Gastrocnemius medialis (tissue), 4 donors: ENCODE measurements around the gene GGPS1. TPM values are rescaled to one million over a fixed set of nuclear protein-coding genes. Genes with fewer than 3 reads are reported as not detected.

Source experiments
- ATAC-seq, 2 donors: fragments of 150-250 bp; one replicate each; pipeline ENCODE4 v1.9.1; 2016
- DNase-seq, 2 donors: peaks; one replicate each; pipeline ENCODE4 v3.0.0-alpha.2; 2019
- H3K27ac ChIP-seq, 4 donors: fragments of 200-600 bp; sonication (generic); 1 replicate in 1 of 4; 2 replicates in 3 of 4; pipeline ENCODE4 v1.5.1; 2016 to 2018; ENCODE audit warnings: mild to moderate bottlenecking in 2 of 4, moderate library complexity in 1 of 4
- H3K27me3 ChIP-seq, 3 donors: fragments of 200-600 bp; sonication (generic) in 2 of 3; 1 replicate in 1 of 3; 2 replicates in 2 of 3; pipeline versions ENCODE4 v1.5.1 to v1.6.0; 2016 to 2019; ENCODE audit warnings: mild to moderate bottlenecking in 1 of 3, moderate library complexity in 1 of 3
- H3K36me3 ChIP-seq, 2 donors: fragments of 200-600 bp; sonication (generic) in 1 of 2; one replicate each; pipeline ENCODE4 v1.5.1; 2017 to 2018
- H3K4me1 ChIP-seq, 2 donors: fragments of 200-600 bp; sonication (generic) in 1 of 2; one replicate each; pipeline ENCODE4 v1.5.1; 2016 to 2017; ENCODE audit warnings: mild to moderate bottlenecking in 2 of 2
- H3K4me3 ChIP-seq, 4 donors: fragments of 200-600 bp; sonication (generic) in 3 of 4; 1 replicate in 1 of 4; 2 replicates in 3 of 4; pipeline ENCODE4 v1.5.1; 2016 to 2019; ENCODE audit warnings: mild to moderate bottlenecking in 2 of 4
- H3K9me3 ChIP-seq, 3 donors: fragments of 200-600 bp; sonication (generic) in 2 of 3; 1 replicate in 1 of 3; 2 replicates in 2 of 3; pipeline ENCODE4 v1.5.1; 2016 to 2019
- POLR2A ChIP-seq, 2 donors: fragments of 450-650 bp; IDR thresholded peaks; one replicate each; pipeline ENCODE4 v1.6.1; 2017; ENCODE audit warnings: antibody characterized with exemption in 2 of 2, mild to moderate bottlenecking in 2 of 2, moderate library complexity in 2 of 2
- in situ Hi-C, 4 donors: fragments of 200-750 bp; cut with MboI; loops; one replicate each; pipeline versions ENCODE4 v1.15.0 to v1.8.0; 2017; ENCODE audit warnings: low sequenced_read_pairs in 4 of 4
- intact Hi-C: fragments of 100-400 bp; cut with DNase I; formaldehyde crosslinking; loops from one replicate; pipeline ENCODE4 v1.15.1; 2023; ENCODE audit warnings: low total_unique reads
- total RNA-seq, 4 donors: library from RNA; depleted of rRNA; stranded (reverse); fragments of >200 nt; gene quantifications; one replicate each; pipeline versions ENCODE4 v1.1.0 to v1.2.3, GENCODE V29; 2016
- TF ChIP-seq, protein P1 (sequence below), 5 experiments: fragments of 450-650 bp in 3 of 5; fragments of 200-600 bp in 2 of 5; sonication (generic) in 2 of 5; IDR thresholded peaks in 4 of 5; conservative IDR thresholded peaks in 1 of 5; 1 replicate in 4 of 5; 2 replicates in 1 of 5; pipeline ENCODE4 v1.5.1; 2016 to 2019; ENCODE audit warnings: antibody characterized with exemption in 5 of 5, mild to moderate bottlenecking in 3 of 5, moderate library complexity in 3 of 5

Gene GGPS1
- total RNA-seq, 4 donors from 2014 or later: 14.5 to 21.9 (median 17.7) TPM

DNA sequence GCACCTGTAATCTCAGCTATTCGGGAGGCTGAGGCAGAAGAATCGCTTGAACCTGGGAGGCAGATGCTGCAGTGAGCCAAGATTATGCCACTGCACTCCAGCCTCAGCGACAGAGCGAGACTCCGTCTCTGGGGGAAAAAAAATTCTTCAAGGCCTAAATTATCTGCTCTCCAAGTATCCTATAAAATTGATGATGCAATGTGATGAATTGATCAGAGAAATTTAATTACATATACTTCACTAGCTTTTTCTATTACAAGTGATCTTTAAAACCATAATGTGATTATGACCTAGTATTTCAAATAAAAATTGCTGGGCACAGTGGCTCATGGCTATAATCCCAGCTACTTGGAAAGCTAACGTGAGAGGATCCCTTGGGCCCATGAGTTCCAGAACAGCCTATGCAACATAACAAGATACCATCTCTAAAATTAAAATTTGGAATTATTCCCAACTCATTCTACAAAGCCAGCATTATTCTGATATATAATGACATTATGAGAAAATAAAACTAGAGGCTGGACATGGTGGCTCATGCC lies 44.1 kb upstream of the GGPS1 start:
- Histone ChIP-seq H3K4me1 (peaks cover 26 to 31% of the 10 kb centered on the region in 2 donors), H3K36me3 (no peaks in the 10 kb centered on the region), H3K27ac (no peak overlapping the region), H3K9me3 (no peaks in the 10 kb centered on the region), H3K4me3 (no peak overlapping the region), H3K27me3 (no peaks in the 10 kb centered on the region)
- TF ChIP-seq, protein P1, sequence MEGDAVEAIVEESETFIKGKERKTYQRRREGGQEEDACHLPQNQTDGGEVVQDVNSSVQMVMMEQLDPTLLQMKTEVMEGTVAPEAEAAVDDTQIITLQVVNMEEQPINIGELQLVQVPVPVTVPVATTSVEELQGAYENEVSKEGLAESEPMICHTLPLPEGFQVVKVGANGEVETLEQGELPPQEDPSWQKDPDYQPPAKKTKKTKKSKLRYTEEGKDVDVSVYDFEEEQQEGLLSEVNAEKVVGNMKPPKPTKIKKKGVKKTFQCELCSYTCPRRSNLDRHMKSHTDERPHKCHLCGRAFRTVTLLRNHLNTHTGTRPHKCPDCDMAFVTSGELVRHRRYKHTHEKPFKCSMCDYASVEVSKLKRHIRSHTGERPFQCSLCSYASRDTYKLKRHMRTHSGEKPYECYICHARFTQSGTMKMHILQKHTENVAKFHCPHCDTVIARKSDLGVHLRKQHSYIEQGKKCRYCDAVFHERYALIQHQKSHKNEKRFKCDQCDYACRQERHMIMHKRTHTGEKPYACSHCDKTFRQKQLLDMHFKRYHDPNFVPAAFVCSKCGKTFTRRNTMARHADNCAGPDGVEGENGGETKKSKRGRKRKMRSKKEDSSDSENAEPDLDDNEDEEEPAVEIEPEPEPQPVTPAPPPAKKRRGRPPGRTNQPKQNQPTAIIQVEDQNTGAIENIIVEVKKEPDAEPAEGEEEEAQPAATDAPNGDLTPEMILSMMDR (IDR thresholded peaks at IDR 0.05 in 4 of 5, conservative IDR thresholded peaks at IDR 0.05 in 1 of 5): no peak
- no peak for TF ChIP-seq POLR2A (IDR thresholded peaks at IDR 0.05)
- intact Hi-C loops: no loop called here
- ATAC-seq (no peak), DNase-seq (no peak)
- in situ Hi-C loops: no loop called here

DNA sequence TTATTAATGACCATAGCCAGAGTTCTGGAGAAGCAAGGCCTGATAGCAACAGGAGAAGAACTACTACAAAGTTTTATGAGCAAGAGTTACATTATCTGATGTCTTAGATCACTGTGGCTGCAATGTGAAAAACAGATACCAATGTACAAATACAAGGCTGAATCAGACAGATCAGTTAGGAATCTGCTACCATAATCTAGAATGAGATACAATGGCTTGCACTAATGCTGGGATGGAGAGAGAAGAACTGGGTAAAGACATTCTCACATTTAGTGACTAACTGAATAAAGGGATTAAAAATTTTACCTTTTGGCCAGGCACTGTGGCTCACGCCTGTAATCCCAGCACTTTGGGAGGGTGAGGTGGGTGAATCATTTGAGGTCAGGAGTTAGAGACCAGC lies 41.7 kb upstream of the GGPS1 start:
- DNase-seq (no peak), ATAC-seq (no peak)
- no peak overlapping the region for H3K27ac ChIP-seq
- H3K4me3 ChIP-seq: no peak overlapping the region
- H3K27me3 ChIP-seq: no peaks in the 10 kb centered on the region
- in situ Hi-C loops: no loop called here
- no peaks in the 10 kb centered on the region for H3K9me3 ChIP-seq
- TF ChIP-seq, protein P1 (IDR thresholded peaks at IDR 0.05 in 4 of 5, conservative IDR thresholded peaks at IDR 0.05 in 1 of 5): no peak
- TF ChIP-seq POLR2A (IDR thresholded peaks at IDR 0.05): no peak
- H3K4me1 ChIP-seq: peaks cover 36 to 48% of the 10 kb centered on the region in 2 donors
- H3K36me3 ChIP-seq: no peaks in the 10 kb centered on the region
- intact Hi-C loops: no loop called here

DNA sequence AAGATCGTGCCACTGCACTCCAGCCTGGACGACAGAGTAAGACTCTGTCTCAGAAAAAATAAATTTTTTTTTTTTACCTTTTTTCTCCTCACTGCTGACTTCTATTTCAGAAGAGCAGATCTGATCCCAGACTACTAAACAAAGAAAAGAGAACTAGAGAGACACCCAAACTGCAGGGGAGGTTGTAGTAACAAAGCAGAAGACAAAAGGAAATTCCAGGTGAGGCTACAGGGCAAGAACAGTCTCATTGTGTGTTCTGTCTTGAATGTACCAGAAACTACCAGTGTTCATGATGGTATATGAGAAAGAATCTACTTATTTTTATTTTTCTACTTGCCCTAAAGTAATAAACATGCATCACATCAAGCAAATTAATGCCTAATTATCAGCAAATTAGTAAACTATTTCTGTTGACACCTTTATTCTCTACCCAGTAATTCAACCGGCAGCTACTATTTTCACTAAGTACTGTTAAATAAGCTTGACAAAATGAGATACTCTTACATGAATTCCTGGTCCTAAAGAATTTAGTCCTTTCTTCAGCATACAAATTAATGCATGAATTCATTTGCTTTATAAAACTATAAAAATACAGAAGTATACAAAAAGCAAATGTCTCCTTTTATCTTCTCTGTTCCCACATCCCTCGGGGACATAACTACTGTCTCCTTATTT lies 41.0 kb upstream of the GGPS1 start:
- ATAC-seq (no peak), DNase-seq (no peak)
- Histone ChIP-seq H3K27me3 (no peaks in the 10 kb centered on the region), H3K4me3 (no peak overlapping the region), H3K27ac (no peak overlapping the region), H3K9me3 (no peaks in the 10 kb centered on the region), H3K36me3 (no peaks in the 10 kb centered on the region), H3K4me1 (peaks cover 36 to 55% of the 10 kb centered on the region in 2 donors)
- TF ChIP-seq, protein P1 (IDR thresholded peaks at IDR 0.05 in 4 of 5, conservative IDR thresholded peaks at IDR 0.05 in 1 of 5): no peak
- intact Hi-C loops (no loop called here), in situ Hi-C loops (no loop called here)

DNA sequence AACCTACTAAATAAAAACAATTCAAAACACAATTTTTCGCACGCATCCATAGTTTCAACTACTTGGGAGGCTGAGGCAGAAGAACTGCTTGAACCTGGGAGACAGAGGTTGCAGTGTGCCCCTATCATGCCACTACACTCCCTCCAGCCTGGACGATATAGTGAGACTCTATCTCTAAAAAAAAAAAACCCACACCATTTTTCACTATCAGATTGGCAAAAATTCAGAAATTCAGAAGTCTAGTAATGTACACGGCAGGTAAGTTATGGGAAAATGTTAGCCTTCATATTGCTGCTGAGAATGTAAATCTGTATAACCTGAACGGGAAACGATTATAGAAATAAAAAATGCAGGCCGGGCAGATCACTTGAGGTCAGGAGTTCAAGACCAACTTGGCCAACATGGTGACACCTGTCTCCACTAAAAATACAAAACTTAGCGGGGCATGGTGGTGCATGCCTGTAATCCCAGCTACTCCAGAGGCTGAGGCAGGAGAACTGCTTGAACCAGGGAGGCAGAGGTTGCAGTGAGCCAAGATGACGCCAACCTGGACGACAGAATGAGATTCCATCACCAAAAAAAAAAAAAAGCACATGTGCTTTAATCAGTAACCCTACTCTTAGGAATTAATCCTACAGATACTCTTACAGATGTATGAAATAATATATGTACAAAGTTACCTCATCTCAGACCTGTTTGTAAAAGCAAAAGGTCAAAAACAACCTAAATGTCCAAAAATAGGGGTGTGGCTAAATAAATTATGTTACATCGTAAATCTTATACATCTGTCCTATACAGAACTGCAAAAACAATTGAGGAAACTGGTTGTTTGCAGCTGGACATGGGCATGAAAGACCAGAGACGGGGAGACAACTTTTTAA lies 38.3 kb upstream of the GGPS1 start:
- intact Hi-C loops (no loop called here), in situ Hi-C loops (no loop called here)
- no peaks in the 10 kb centered on the region for H3K27me3 ChIP-seq
- no peak overlapping the region for H3K4me3 ChIP-seq
- DNase-seq (no peak), ATAC-seq (no peak)
- H3K36me3 ChIP-seq: no peaks in the 10 kb centered on the region
- peaks cover 49 to 65% of the 10 kb centered on the region in 2 donors for H3K4me1 ChIP-seq
- peak overlapping the region in 2 of 4 donors; percentile 14 to 19 for H3K27ac ChIP-seq
- no peaks in the 10 kb centered on the region for H3K9me3 ChIP-seq
- no peak for TF ChIP-seq POLR2A (IDR thresholded peaks at IDR 0.05)
- TF ChIP-seq, protein P1 (IDR thresholded peaks at IDR 0.05 in 4 of 5, conservative IDR thresholded peaks at IDR 0.05 in 1 of 5): no peak
